Choroid plexus epithelial cell (primary cell): ENCODE data around the gene AFAP1L1.

Experiments
- DNase-seq: peaks from one replicate; pipeline ENCODE4 v3.0.0-alpha.2; 2010; ENCODE audit warnings: low read depth
- H3K4me3 ChIP-seq: 2 replicates; pipeline ENCODE4 v1.5.1; 2011; ENCODE audit warnings: low read depth, mild to moderate bottlenecking, control low read depth, low read length, moderate library complexity
- CTCF ChIP-seq: conservative IDR thresholded peaks from 2 replicates; pipeline ENCODE4 v1.5.1; 2011; ENCODE audit warnings: low read depth, mild to moderate bottlenecking, control low read depth, inconsistent platforms, low read length, moderate library complexity

Gene AFAP1L1

GRCh38 chr5:149379818-149380374, 108.2 kb downstream of the AFAP1L1 start:
- DNase-seq, result no peak
- TF ChIP-seq CTCF, result no peak
- no peak overlapping the region for H3K4me3 ChIP-seq

GRCh38 chr5:149380466-149381121, 108.9 kb downstream of the AFAP1L1 start:
- TF ChIP-seq CTCF, result no peak
- H3K4me3 ChIP-seq, result no peak overlapping the region
- no peak for DNase-seq

GRCh38 chr5:149381261-149381985, 109.8 kb downstream of the AFAP1L1 start:
- TF ChIP-seq CTCF, result no peak
- no peak for DNase-seq
- no peak overlapping the region for H3K4me3 ChIP-seq

- DNase-seq, result peak; percentile 79
- TF ChIP-seq CTCF, result peak; percentile 96
- H3K4me3 ChIP-seq, result no peak overlapping the region
These were observed 110.3 kb downstream of the AFAP1L1 start for GRCh38 chr5:149381986-149382338.

GRCh38 chr5:149382517-149383220, 111.0 kb downstream of the AFAP1L1 start:
- no peak for DNase-seq
- no peak for TF ChIP-seq CTCF
- no peak overlapping the region for H3K4me3 ChIP-seq

GRCh38 chr5:149383399-149383798, 111.7 kb downstream of the AFAP1L1 start:
- no peak for DNase-seq
- no peak overlapping the region for H3K4me3 ChIP-seq
- no peak for TF ChIP-seq CTCF
